Esophagus (tissue), 2 donors: ENCODE data around the gene PPP1R15B. TPM values are rescaled to one million over a fixed set of nuclear protein-coding genes. Genes with fewer than 3 reads are reported as not detected.
A peak's percentile ranks its signal among the peaks of the same experiment; 100 is the strongest.
"Not testable (repeated sequence)": the region's sequence is repeated elsewhere in the genome, so short reads cannot be mapped to it uniquely, and the experiment has no call there.

Experiments used
- H3K27ac ChIP-seq, 2 donors: one replicate each; pipeline ENCODE4 v1.5.1; 2013; ENCODE audit warnings: low read depth in 2 of 2, mild to moderate bottlenecking in 2 of 2, inconsistent platforms in 1 of 2, low read length in 1 of 2, moderate library complexity in 1 of 2
- H3K27me3 ChIP-seq, 2 donors: one replicate each; pipeline ENCODE4 v1.6.1; 2013; ENCODE audit warnings: low read length in 2 of 2, control low read depth in 1 of 2, mild to moderate bottlenecking in 1 of 2; ENCODE audit not compliant: insufficient read depth in 2 of 2, control insufficient read depth in 1 of 2
- H3K36me3 ChIP-seq, 2 donors: one replicate each; pipeline ENCODE4 v1.6.1; 2013; ENCODE audit warnings: low read length in 1 of 2; ENCODE audit not compliant: control insufficient read depth in 2 of 2, insufficient read depth in 2 of 2
- H3K4me1 ChIP-seq, 2 donors: one replicate each; pipeline ENCODE4 v1.6.1; 2013; ENCODE audit warnings: low read length in 1 of 2; ENCODE audit not compliant: control insufficient read depth in 2 of 2, insufficient read depth in 2 of 2
- H3K4me3 ChIP-seq, 2 donors: one replicate each; pipeline ENCODE4 v1.5.1; 2013; ENCODE audit warnings: low read length in 2 of 2, mild to moderate bottlenecking in 2 of 2, low read depth in 1 of 2, moderate library complexity in 1 of 2
- H3K9me3 ChIP-seq, 2 donors: one replicate each; pipeline ENCODE4 v1.6.1; 2013; ENCODE audit warnings: mild to moderate bottlenecking in 2 of 2, low read depth in 1 of 2, low read length in 1 of 2, moderate library complexity in 1 of 2; ENCODE audit not compliant: control insufficient read depth in 2 of 2, insufficient read depth in 1 of 2
- WGBS, 2 donors: extraction: QIAGEN DNeasy Blood & Tissue Kit; methylation state at CpG; one replicate each; pipeline ENCODE4 v1.1.7; 2013; 5-methylcytosine and 5-hydroxymethylcytosine counted together
- polyA plus RNA-seq, 2 donors: library from polyadenylated mRNA; stranded (reverse); fragments of 200-250 nt; gene quantifications; one replicate each; pipeline ENCODE4 v1.2.3, GENCODE V29; 2013
- donor health status: healthy with polysubstance abuse.
- donor health status: Bipolar disorder and iron deficiency.

Gene PPP1R15B
- polyA plus RNA-seq, 2 donors, result 14.1 to 15.7 TPM

- Histone ChIP-seq H3K9me3 (no peaks in the 10 kb centered on the region), H3K36me3 (peaks cover 11 to 17% of the 10 kb centered on the region in 2 donors), H3K27ac (no peak overlapping the region), H3K27me3 (no peaks in the 10 kb centered on the region), H3K4me1 (no peaks in the 10 kb centered on the region), H3K4me3 (no peak overlapping the region)
- WGBS, 2 donors, result 90 to 95% methylated on average over 10 of the region's 10 CpGs
Measured at GRCh38 chr1:204424621-204425020, 13.0 kb upstream of the PPP1R15B start.

- peaks cover 11 to 16% of the 10 kb centered on the region in 2 donors for H3K36me3 ChIP-seq
- not testable (repeated sequence) for H3K9me3 ChIP-seq, H3K4me1 ChIP-seq, H3K4me3 ChIP-seq, H3K27me3 ChIP-seq, H3K27ac ChIP-seq
- WGBS, 2 donors, result 93 to 95% methylated on average over 8 of the region's 8 CpGs
Measured at GRCh38 chr1:204422061-204422705, 10.6 kb upstream of the PPP1R15B start.

GRCh38 chr1:204421441-204421840, 9.8 kb upstream of the PPP1R15B start:
- no peaks in the 10 kb centered on the region for H3K27me3 ChIP-seq
- H3K9me3 ChIP-seq, result no peaks in the 10 kb centered on the region
- H3K27ac ChIP-seq, result no peak overlapping the region
- no peak overlapping the region for H3K4me3 ChIP-seq
- 96 to 97% methylated on average over 1 of the region's 1 CpG for WGBS, 2 donors
- peaks cover 0 to 3% of the 10 kb centered on the region in 2 donors for H3K4me1 ChIP-seq
- peaks cover 11 to 16% of the 10 kb centered on the region in 2 donors for H3K36me3 ChIP-seq

- no peaks in the 10 kb centered on the region for H3K27me3 ChIP-seq
- 75% methylated on average over 7 of the region's 7 CpGs for WGBS, 2 donors
- H3K36me3 ChIP-seq, result peaks cover 9 to 11% of the 10 kb centered on the region in 2 donors
- no peak overlapping the region for H3K27ac ChIP-seq
- peaks cover 0 to 3% of the 10 kb centered on the region in 2 donors for H3K4me1 ChIP-seq
- no peak overlapping the region for H3K4me3 ChIP-seq
- H3K9me3 ChIP-seq, result no peaks in the 10 kb centered on the region
Measured at GRCh38 chr1:204420039-204421004, 8.7 kb upstream of the PPP1R15B start.

- Histone ChIP-seq H3K9me3 (no peaks in the 10 kb centered on the region), H3K27ac (peak overlapping the region in 1 of 2 donors; percentile 30), H3K4me3 (no peak overlapping the region), H3K4me1 (peaks cover 0 to 3% of the 10 kb centered on the region in 2 donors), H3K36me3 (peaks cover 0 to 3% of the 10 kb centered on the region in 2 donors), H3K27me3 (no peaks in the 10 kb centered on the region)
Measured at GRCh38 chr1:204419064-204419403, 7.4 kb upstream of the PPP1R15B start.

GRCh38 chr1:204418174-204419063, 6.8 kb upstream of the PPP1R15B start:
- no peaks in the 10 kb centered on the region for H3K9me3 ChIP-seq
- WGBS, 2 donors, result 70% methylated on average over 10 of the region's 10 CpGs
- no peaks in the 10 kb centered on the region for H3K36me3 ChIP-seq
- H3K27me3 ChIP-seq, result no peaks in the 10 kb centered on the region
- peak overlapping the region; percentile 71 to 87 for H3K27ac ChIP-seq
- peaks cover 0 to 3% of the 10 kb centered on the region in 2 donors for H3K4me1 ChIP-seq
- no peak overlapping the region for H3K4me3 ChIP-seq

- no peaks in the 10 kb centered on the region for H3K9me3 ChIP-seq
- no peaks in the 10 kb centered on the region for H3K27me3 ChIP-seq
- WGBS, 2 donors, result 17 to 22% methylated on average over 10 of the region's 10 CpGs
- H3K36me3 ChIP-seq, result no peaks in the 10 kb centered on the region
- no peak overlapping the region for H3K4me3 ChIP-seq
- H3K4me1 ChIP-seq, result peaks cover 0 to 3% of the 10 kb centered on the region in 2 donors
- H3K27ac ChIP-seq, result peak overlapping the region; percentile 87 to 89
Measured at GRCh38 chr1:204417074-204417997, 5.7 kb upstream of the PPP1R15B start.

- Histone ChIP-seq H3K36me3 (no peaks in the 10 kb centered on the region), H3K9me3 (no peaks in the 10 kb centered on the region), H3K27me3 (no peaks in the 10 kb centered on the region), H3K4me1 (peaks cover 0 to 3% of the 10 kb centered on the region in 2 donors), H3K27ac (peak overlapping the region; percentile 30 to 87), H3K4me3 (no peak overlapping the region)
Measured at GRCh38 chr1:204416589-204417073, 5.0 kb upstream of the PPP1R15B start.
